ENCODE results near the gene DCAF17.

Gene DCAF17

DNA sequence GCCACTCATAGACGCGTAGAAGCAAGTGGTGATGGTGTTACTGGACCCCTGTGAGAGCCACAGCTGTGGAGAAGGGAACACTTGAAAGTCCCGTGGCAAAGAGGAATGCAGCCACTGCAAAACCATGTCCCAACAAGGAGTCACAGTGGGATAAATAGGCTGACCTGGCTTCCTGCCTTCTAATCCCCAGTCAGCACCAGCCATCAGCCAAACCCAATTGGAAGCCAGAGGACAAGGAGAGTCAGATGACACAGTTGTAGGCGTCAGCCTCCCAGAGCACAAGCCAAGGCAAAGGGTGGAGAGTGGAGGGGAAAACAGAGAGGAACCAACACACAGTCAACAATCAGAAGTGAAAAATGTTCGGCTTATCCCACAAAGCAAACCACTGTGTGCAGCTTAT is 82.8 kb downstream of the DCAF17 start:
- TF ChIP-seq, protein P1, sequence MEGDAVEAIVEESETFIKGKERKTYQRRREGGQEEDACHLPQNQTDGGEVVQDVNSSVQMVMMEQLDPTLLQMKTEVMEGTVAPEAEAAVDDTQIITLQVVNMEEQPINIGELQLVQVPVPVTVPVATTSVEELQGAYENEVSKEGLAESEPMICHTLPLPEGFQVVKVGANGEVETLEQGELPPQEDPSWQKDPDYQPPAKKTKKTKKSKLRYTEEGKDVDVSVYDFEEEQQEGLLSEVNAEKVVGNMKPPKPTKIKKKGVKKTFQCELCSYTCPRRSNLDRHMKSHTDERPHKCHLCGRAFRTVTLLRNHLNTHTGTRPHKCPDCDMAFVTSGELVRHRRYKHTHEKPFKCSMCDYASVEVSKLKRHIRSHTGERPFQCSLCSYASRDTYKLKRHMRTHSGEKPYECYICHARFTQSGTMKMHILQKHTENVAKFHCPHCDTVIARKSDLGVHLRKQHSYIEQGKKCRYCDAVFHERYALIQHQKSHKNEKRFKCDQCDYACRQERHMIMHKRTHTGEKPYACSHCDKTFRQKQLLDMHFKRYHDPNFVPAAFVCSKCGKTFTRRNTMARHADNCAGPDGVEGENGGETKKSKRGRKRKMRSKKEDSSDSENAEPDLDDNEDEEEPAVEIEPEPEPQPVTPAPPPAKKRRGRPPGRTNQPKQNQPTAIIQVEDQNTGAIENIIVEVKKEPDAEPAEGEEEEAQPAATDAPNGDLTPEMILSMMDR (conservative IDR thresholded peaks at IDR 0.05; ENCODE audit: low read depth, low read length): no peak
- Histone ChIP-seq H3K27ac (no peak overlapping the region), H3K9ac (no peak overlapping the region), H3K79me2 (ENCODE audit: insufficient read depth, low read depth) (no peaks in the 10 kb centered on the region), H4K20me1 (ENCODE audit: insufficient read depth) (no peaks in the 10 kb centered on the region), H2AFZ (ENCODE audit: low read depth) (no peak overlapping the region), H3K4me2 (no peak overlapping the region), H3K27me3 (ENCODE audit: insufficient read depth, low read depth) (no peaks in the 10 kb centered on the region), H3K4me3 (IDR thresholded peaks at IDR 0.05; ENCODE audit: insufficient read depth, low read depth, low read length) (no peak overlapping the region), H3K4me1 (ENCODE audit: low read depth, poor library complexity, severe bottlenecking) (no peaks in the 10 kb centered on the region), H3K36me3 (ENCODE audit: insufficient read depth) (no peaks in the 10 kb centered on the region)

DNA sequence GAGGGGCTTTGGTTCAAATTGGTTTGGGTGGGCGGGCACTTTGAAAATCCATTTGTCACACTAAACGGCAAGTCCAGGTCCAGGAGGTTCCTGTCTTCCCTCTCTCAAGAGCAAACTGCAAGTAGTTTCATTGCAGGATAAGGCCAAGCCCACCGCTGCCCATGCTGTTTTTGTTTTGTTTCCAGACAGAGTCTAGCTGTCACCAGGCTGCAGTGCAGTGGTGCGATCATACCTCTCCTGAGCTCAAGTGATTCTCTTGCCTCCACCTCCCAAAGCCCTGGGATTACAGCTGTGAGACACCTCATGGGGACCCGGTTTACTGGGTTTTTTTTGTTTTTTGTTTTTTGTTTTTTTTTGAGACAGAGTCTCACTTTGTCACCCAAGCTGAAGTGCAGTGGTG is 86.4 kb downstream of the DCAF17 start:
- H3K4me3 ChIP-seq (IDR thresholded peaks at IDR 0.05; ENCODE audit: insufficient read depth, low read depth, low read length): no peak overlapping the region
- no peak overlapping the region for H3K27ac ChIP-seq
- no peak overlapping the region for H3K4me2 ChIP-seq
- H3K9ac ChIP-seq: no peak overlapping the region
- no peaks in the 10 kb centered on the region for H3K27me3 ChIP-seq (ENCODE audit: insufficient read depth, low read depth)
- H2AFZ ChIP-seq (ENCODE audit: low read depth): no peak overlapping the region
- no peaks in the 10 kb centered on the region for H3K79me2 ChIP-seq (ENCODE audit: insufficient read depth, low read depth)
- TF ChIP-seq, protein P1 (conservative IDR thresholded peaks at IDR 0.05; ENCODE audit: low read depth, low read length): no peak
- H4K20me1 ChIP-seq (ENCODE audit: insufficient read depth): no peaks in the 10 kb centered on the region
- H3K36me3 ChIP-seq (ENCODE audit: insufficient read depth): no peaks in the 10 kb centered on the region
- H3K4me1 ChIP-seq (ENCODE audit: low read depth, poor library complexity, severe bottlenecking): no peaks in the 10 kb centered on the region

DNA sequence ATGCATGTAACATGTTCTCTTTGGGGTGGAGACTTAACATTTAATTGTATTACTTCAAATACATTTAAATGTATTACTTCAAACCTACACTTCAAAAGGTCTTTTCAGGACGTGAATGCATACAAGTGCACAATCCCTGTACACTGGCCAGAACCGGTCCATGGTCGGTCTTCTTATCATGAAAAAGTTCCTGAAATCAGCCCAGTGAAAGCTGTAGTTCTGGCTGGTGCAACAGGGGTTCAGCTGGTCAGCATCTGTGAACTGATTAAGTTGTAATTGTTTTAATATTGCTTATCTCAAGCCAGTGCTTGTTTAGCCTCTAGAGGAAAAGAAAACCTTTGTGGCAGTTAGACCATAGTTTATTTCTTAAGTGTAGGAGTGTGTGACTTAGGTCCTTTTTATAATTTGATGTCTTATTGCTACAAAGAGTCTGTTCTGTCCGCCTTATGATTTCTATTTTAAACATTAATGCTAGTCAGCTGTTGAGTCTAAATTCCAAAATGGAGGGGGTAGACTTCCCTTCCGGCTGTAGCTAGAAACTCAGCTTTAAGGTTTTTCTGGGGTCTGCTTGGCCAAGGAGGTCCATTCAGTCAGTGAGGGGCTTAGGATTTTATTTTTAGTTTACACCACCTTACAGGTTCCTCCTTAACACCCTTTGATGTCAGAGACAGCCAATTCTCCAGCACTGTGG is 87.5 kb downstream of the DCAF17 start:
- Histone ChIP-seq H3K79me2 (ENCODE audit: insufficient read depth, low read depth) (no peaks in the 10 kb centered on the region), H3K27me3 (ENCODE audit: insufficient read depth, low read depth) (no peaks in the 10 kb centered on the region), H3K27ac (no peak overlapping the region), H3K4me1 (ENCODE audit: low read depth, poor library complexity, severe bottlenecking) (no peaks in the 10 kb centered on the region), H4K20me1 (ENCODE audit: insufficient read depth) (no peaks in the 10 kb centered on the region), H3K4me3 (IDR thresholded peaks at IDR 0.05; ENCODE audit: insufficient read depth, low read depth, low read length) (no peak overlapping the region), H3K9ac (no peak overlapping the region), H2AFZ (ENCODE audit: low read depth) (no peak overlapping the region), H3K4me2 (no peak overlapping the region), H3K36me3 (ENCODE audit: insufficient read depth) (no peaks in the 10 kb centered on the region)
- TF ChIP-seq, protein P1 (conservative IDR thresholded peaks at IDR 0.05; ENCODE audit: low read depth, low read length): no peak

DNA sequence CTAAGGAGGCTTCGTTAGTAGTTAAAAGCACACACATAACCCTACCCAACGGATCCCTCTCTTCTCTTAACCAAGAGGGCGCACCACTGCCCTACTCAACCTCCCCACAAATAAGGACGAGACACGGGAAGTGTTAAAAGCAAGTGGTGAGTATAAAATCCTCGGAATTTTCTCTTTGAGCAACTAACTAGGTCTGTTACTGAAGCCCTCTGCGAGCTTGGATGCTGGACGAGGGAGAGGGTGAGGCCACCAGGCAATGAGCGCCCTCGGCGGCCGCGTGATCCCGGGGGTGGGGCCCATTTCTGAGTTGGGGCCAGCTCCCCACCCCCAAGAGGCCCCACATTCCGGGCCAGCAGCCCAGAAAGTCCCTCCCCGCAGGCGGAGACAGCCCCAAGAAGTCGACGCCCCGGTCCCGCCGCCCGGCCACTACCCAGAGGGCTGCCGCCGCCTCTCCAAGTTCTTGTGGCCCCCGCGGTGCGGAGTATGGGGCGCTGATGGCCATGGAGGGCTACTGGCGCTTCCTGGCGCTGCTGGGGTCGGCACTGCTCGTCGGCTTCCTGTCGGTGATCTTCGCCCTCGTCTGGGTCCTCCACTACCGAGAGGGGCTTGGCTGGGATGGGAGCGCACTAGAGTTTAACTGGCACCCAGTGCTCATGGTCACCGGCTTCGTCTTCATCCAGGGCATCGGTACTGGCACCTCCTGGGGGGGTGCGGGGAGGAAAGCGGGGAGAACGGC is 88.2 kb downstream of the DCAF17 start, which contains the start of gene CYBRD1:
Gene CYBRD1, plus strand, starts transcription at position 423 of the 736 bp plus-strand sequence. Its CDS starts 72 bp downstream, at position 495.
- H3K36me3 ChIP-seq (ENCODE audit: insufficient read depth): no peaks in the 10 kb centered on the region
- no peaks in the 10 kb centered on the region for H3K4me1 ChIP-seq (ENCODE audit: low read depth, poor library complexity, severe bottlenecking)
- no peak within 1 kb of the TSS for H3K4me2 ChIP-seq
- H2AFZ ChIP-seq (ENCODE audit: low read depth): peak within 1 kb of the TSS; percentile 16; the same call in 1 of the 2 replicates
- H3K79me2 ChIP-seq (ENCODE audit: insufficient read depth, low read depth): no peaks in the 10 kb centered on the region
- no peaks in the 10 kb centered on the region for H4K20me1 ChIP-seq (ENCODE audit: insufficient read depth)
- no peaks in the 10 kb centered on the region for H3K27me3 ChIP-seq (ENCODE audit: insufficient read depth, low read depth)
- no peak within 1 kb of the TSS for H3K9ac ChIP-seq
- TF ChIP-seq, protein P1 (conservative IDR thresholded peaks at IDR 0.05; ENCODE audit: low read depth, low read length): no peak
- H3K4me3 ChIP-seq (IDR thresholded peaks at IDR 0.05; ENCODE audit: insufficient read depth, low read depth, low read length): no peak within 1 kb of the TSS
- H3K27ac ChIP-seq: no peak within 1 kb of the TSS
